Measurements from ENCODE around the gene MTCP1. TPM values are rescaled to one million over a fixed set of nuclear protein-coding genes. Genes with fewer than 3 reads are reported as not detected.

MTCP1 gene
- total and polyA plus RNA-seq, 2 of the 8 experiments (the other 6 are each of a cell fraction or from before 2014, with no cell fraction given) = 1.2 to 12.3 TPM

DNA sequence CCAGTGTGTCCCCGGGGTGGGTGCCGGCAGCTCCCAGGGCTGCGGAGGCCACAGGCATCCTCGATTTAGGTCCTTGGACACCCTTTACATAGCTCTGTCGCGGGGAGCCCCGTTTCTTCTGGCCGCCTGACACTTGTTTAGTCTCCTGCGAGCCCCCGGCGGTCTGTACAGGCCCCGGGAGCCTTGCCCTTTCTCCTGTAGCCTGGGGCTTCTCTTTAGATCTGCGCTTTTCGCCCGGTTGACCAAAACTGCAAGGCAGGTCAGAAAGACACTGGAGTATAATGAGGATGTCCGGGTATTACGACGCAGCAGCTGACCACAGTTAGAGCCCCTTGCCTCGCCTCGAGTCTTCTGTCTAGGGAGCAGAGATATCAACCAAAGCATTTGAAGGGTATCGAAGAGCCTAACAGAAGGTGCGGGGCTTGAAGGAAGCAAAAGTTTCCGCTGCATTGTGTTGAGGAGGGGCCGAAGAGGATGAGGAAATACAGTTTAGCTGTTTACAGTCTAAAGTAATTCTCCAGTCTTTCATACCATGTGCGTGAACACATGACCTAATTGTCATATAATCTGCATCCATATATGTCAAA lies 851 bp upstream of the MTCP1 start:
- 0 out of 2 replicates have a peak, but pooled peaks cover 2% of the 10 kb centered on the region for H3K23me2 ChIP-seq (ENCODE audit: low read depth, low read length)
- H2BK5ac ChIP-seq (ENCODE audit: low read depth, low read length) = peak overlapping the region; percentile 60; the same call in 1 of the 2 replicates
- H2BK120ac ChIP-seq (replicated peaks; ENCODE audit: low read depth, low read length) = no peak overlapping the region
- WGBS, 2 experiments (ENCODE audit: extremely low coverage in 1 of 2, insufficient coverage in 1 of 2, insufficient read length in 1 of 2, insufficient replicate concordance in 2 of 2, low coverage in 1 of 2, low lambda C conversion rate in 2 of 2, missing lambda C conversion rate in 1 of 2) = 5% methylated on average over 22 of the region's 25 CpGs; no CpG with 5 or more reads in 1 of the 2 experiments
- H4K8ac ChIP-seq (ENCODE audit: extremely low read depth, insufficient read depth, low read length) = peak overlapping the region; percentile 62; the same call in 1 of the 2 replicates
- no peak for DNase-seq (ENCODE audit: low read depth in 1 of 2, low spot score in 2 of 2)
- H3K79me2 ChIP-seq (ENCODE audit: control insufficient read depth in 1 of 2, insufficient read depth in 2 of 2, low read length in 2 of 2) = peaks cover 0 to 20% of the 10 kb centered on the region in 2 experiments; a peak in 2 of 4 replicates
- no peak overlapping the region for H3K56ac ChIP-seq (replicated peaks; ENCODE audit: insufficient read length, low read depth, low read length)
- H3K18ac ChIP-seq (ENCODE audit: extremely low read depth, low read length) = peak overlapping the region; percentile 96
- no peaks in the 10 kb centered on the region for H3K27me3 ChIP-seq (replicated peaks in 1 of 4; ENCODE audit: control insufficient read depth in 3 of 4, extremely low read depth in 1 of 4, insufficient read depth in 3 of 4, low read length in 3 of 4)
- no peak overlapping the region for H3K14ac ChIP-seq (ENCODE audit: insufficient read length)
- peak overlapping the region; percentile 56 to 89 (median 68) for H3K9ac ChIP-seq (replicated peaks in 1 of 4; ENCODE audit: extremely low read depth in 1 of 4, low read depth in 3 of 4, low read length in 3 of 4)
- peak overlapping the region; percentile 100 for H2AFZ ChIP-seq (ENCODE audit: low read length)
- H3K9me3 ChIP-seq (ENCODE audit: insufficient read depth in 2 of 2, low read depth in 1 of 2, low read length in 1 of 2) = no peaks in the 10 kb centered on the region
- CTCF ChIA-PET (ENCODE audit: partially characterized antibody) = interaction anchor here (1.1 kb wide), 1 partner anchor 14 kb away, joined by 4 read pairs; no protein-coding TSS in a partner anchor
- no peak for TF ChIP-seq HDAC6 (IDR thresholded peaks at IDR 0.05; ENCODE audit: low read depth, low read length)
- no peak overlapping the region for H2AK5ac ChIP-seq (ENCODE audit: low read depth, low read length)
- peak overlapping the region; percentile 55 to 94 (median 78) for H3K4me3 ChIP-seq (ENCODE audit: extremely low read depth in 1 of 4, insufficient read depth in 2 of 4, low read depth in 3 of 4, low read length in 4 of 4)
- peak overlapping the region; percentile 61 to 65 for H3K4me2 ChIP-seq (ENCODE audit: insufficient read depth in 1 of 2, low read depth in 2 of 2, low read length in 2 of 2)
- H2BK12ac ChIP-seq (ENCODE audit: low read depth, low read length) = no peak overlapping the region
- peak overlapping the region; percentile 87 for H4K5ac ChIP-seq (ENCODE audit: insufficient read length, low read depth, low read length)
- no peak overlapping the region for H4K91ac ChIP-seq (replicated peaks; ENCODE audit: insufficient read length, low read length)
- no peak overlapping the region for H2BK20ac ChIP-seq (ENCODE audit: low read length)
- H3K4ac ChIP-seq (replicated peaks; ENCODE audit: insufficient read length, low read depth, low read length) = no peak overlapping the region
- no peaks in the 10 kb centered on the region for H3K79me1 ChIP-seq (ENCODE audit: low read depth, low read length)
- no peak overlapping the region for H3K23ac ChIP-seq (ENCODE audit: insufficient read length)
- H2BK15ac ChIP-seq (ENCODE audit: low read length) = no peak overlapping the region
- H3K4me1 ChIP-seq (replicated peaks in 1 of 4; ENCODE audit: control insufficient read depth in 3 of 4, insufficient read depth in 4 of 4, low read length in 3 of 4) = no peaks in the 10 kb centered on the region
- no peak for FAIRE-seq
- peak overlapping the region; percentile 77 for H3K27ac ChIP-seq (ENCODE audit: low read depth, low read length)
- no peaks in the 10 kb centered on the region for H4K20me1 ChIP-seq (replicated peaks in 1 of 2; ENCODE audit: control insufficient read depth in 1 of 2, insufficient read depth in 2 of 2, low read length in 2 of 2)
- peaks cover 0 to 11% (median 2%) of the 10 kb centered on the region in 4 experiments; a peak in 5 of 8 replicates for H3K36me3 ChIP-seq (ENCODE audit: control insufficient read depth in 2 of 4, insufficient read depth in 4 of 4, low read length in 3 of 4)
- POLR2A ChIA-PET (ENCODE audit: partially characterized antibody) = interaction anchor here (0.8 to 1.0 kb wide), 2 partner anchors 9 to 145 kb away, joined by 3 read pairs; partner anchors contain the start of gene VBP1
